ENCODE results near the gene SYCP3. TPM values are rescaled to one million over a fixed set of nuclear protein-coding genes. Genes with fewer than 3 reads are reported as not detected.

Gene SYCP3
- total RNA-seq, 1 experiment from 2014 or later = 0.31 TPM

GRCh38 chr12:101745481-101745880, 6.2 kb upstream of the SYCP3 start:
- DNase-seq = no peak

More at GRCh38 chr12:101745481-101745880, 6.2 kb upstream of the SYCP3 start:
- H4K5ac ChIP-seq (ENCODE audit: insufficient read length, low read depth, low read length) = no peak overlapping the region
- H4K91ac ChIP-seq (ENCODE audit: insufficient read length, low read depth, low read length) = no peak overlapping the region
- H3K23ac ChIP-seq (ENCODE audit: insufficient read length, low read depth, low read length) = no peak overlapping the region
- H2BK15ac ChIP-seq (ENCODE audit: low read depth, low read length) = no peak overlapping the region
- WGBS (ENCODE audit: extremely low coverage, insufficient read length, low lambda C conversion rate) = no CpG with 5 or more reads among the region's 3 CpGs
- H2AK5ac ChIP-seq (ENCODE audit: insufficient read length, low read length) = no peak overlapping the region
- no peak overlapping the region for H3K18ac ChIP-seq (ENCODE audit: insufficient read length, low read depth, low read length)
- no peaks in the 10 kb centered on the region for H3K79me2 ChIP-seq (ENCODE audit: insufficient read depth, low read length)
- no peak overlapping the region for H3K56ac ChIP-seq (ENCODE audit: insufficient read length, low read depth, low read length)
- no peak overlapping the region for H3T11ph ChIP-seq (ENCODE audit: low read length)
- H3K27ac ChIP-seq (ENCODE audit: insufficient read length, low read depth, low read length) = no peak overlapping the region
- Mint-ChIP-seq H3K36me3 (ENCODE audit: insufficient read depth in 1 of 3, low read depth in 3 of 3) (peaks cover 0 to 40% (median 38%) of the 10 kb centered on the region in 3 experiments; a peak in 5 of 7 replicates), H3K4me1 (peaks cover 4% of the 10 kb centered on the region in 2 experiments), H3K27me3 (ENCODE audit: low read depth) (no peaks in the 10 kb centered on the region), H3K9me3 (no peaks in the 10 kb centered on the region), H3K4me3 (no peak overlapping the region), H3K27ac (no peak overlapping the region)
- no peak for TF ChIP-seq CTCF (conservative IDR thresholded peaks at IDR 0.05)
- no peak overlapping the region for H3K4ac ChIP-seq (ENCODE audit: low read depth, low read length)
- no peak overlapping the region for H3K14ac ChIP-seq (ENCODE audit: insufficient read depth, low read length)
- H4K20me1 ChIP-seq (ENCODE audit: control insufficient read depth, insufficient read depth, insufficient read length) = no peaks in the 10 kb centered on the region
- H2BK12ac ChIP-seq (ENCODE audit: insufficient read length, low read depth, low read length) = no peak overlapping the region
- H3K4me2 ChIP-seq (ENCODE audit: insufficient read depth, insufficient read length, low read length) = no peak overlapping the region
- H3K4me1 ChIP-seq (ENCODE audit: insufficient read depth, low read length) = no peaks in the 10 kb centered on the region
- H2BK20ac ChIP-seq (ENCODE audit: low read depth, low read length, poor library complexity, severe bottlenecking) = no peak overlapping the region
- H4K8ac ChIP-seq (replicated peaks; ENCODE audit: insufficient read length, low read depth, low read length) = no peak overlapping the region
- no peaks in the 10 kb centered on the region for H3K23me2 ChIP-seq (ENCODE audit: insufficient read length, low read depth, low read length, poor library complexity, severe bottlenecking)
- H3K27me3 ChIP-seq (ENCODE audit: insufficient read depth, low read length) = no peaks in the 10 kb centered on the region
- H3K79me1 ChIP-seq (ENCODE audit: insufficient read depth, low read depth, low read length, poor library complexity, severe bottlenecking) = no peaks in the 10 kb centered on the region
- H2AFZ ChIP-seq (ENCODE audit: low read length) = no peak overlapping the region
- H3K9me3 ChIP-seq (ENCODE audit: control insufficient read depth, low read depth, low read length) = no peaks in the 10 kb centered on the region
- H2BK5ac ChIP-seq (ENCODE audit: insufficient read length, low read length) = no peak overlapping the region
- no peak overlapping the region for H3K9ac ChIP-seq (ENCODE audit: extremely low read depth, insufficient read length, low read length)
- no peak overlapping the region for H2BK120ac ChIP-seq (ENCODE audit: low read depth, low read length, poor library complexity, severe bottlenecking)
